Tibial nerve (tissue), 4 donors: ENCODE data around the gene TSFM. TPM values are rescaled to one million over a fixed set of nuclear protein-coding genes. Genes with fewer than 3 reads are reported as not detected.

Experiments
- DNase-seq, 2 donors: peaks; one replicate each; pipeline ENCODE4 v3.0.0-alpha.2; 2019; ENCODE audit warnings: low spot score in 2 of 2
- H3K27ac ChIP-seq, 4 donors: fragments of 200-600 bp; sonication (generic) in 3 of 4; one replicate each; pipeline ENCODE4 v1.5.1; 2017 to 2019; ENCODE audit warnings: mild to moderate bottlenecking in 1 of 4
- H3K27me3 ChIP-seq, 2 donors: fragments of 200-600 bp; sonication (generic) in 1 of 2; one replicate each; pipeline versions ENCODE4 v1.5.1 to v1.6.0; 2017 to 2019
- H3K36me3 ChIP-seq, 3 donors: fragments of 200-600 bp; sonication (generic); one replicate each; pipeline ENCODE4 v1.5.1; 2018 to 2019
- H3K4me1 ChIP-seq, 4 donors: fragments of 200-600 bp; sonication (generic) in 3 of 4; one replicate each; pipeline ENCODE4 v1.5.1; 2017 to 2019
- H3K4me3 ChIP-seq, 4 donors: fragments of 200-600 bp; sonication (generic) in 3 of 4; one replicate each; pipeline ENCODE4 v1.5.1; 2017 to 2019; ENCODE audit warnings: mild to moderate bottlenecking in 1 of 4, moderate library complexity in 1 of 4
- H3K9me3 ChIP-seq, 4 donors: fragments of 200-600 bp; sonication (generic) in 3 of 4; one replicate each; pipeline ENCODE4 v1.5.1; 2017 to 2019
- EP300 ChIP-seq, 2 donors: sonication (generic); formaldehyde crosslinking; IDR thresholded peaks; one replicate each; pipeline ENCODE4 v1.6.1; 2017; ENCODE audit warnings: antibody characterized with exemption in 2 of 2, mild to moderate bottlenecking in 1 of 2
- POLR2A ChIP-seq, 2 donors: fragments of 450-650 bp; IDR thresholded peaks; one replicate each; pipeline ENCODE4 v1.6.1; 2017; ENCODE audit warnings: antibody characterized with exemption in 2 of 2, mild to moderate bottlenecking in 2 of 2, moderate library complexity in 2 of 2
- WGBS, 2 donors: methylation state at CpG; one replicate each; pipeline ENCODE4 v1.1.5; 2018; 5-methylcytosine and 5-hydroxymethylcytosine counted together
- total RNA-seq, 4 donors: library from RNA; depleted of rRNA; stranded (reverse); fragments of >200 nt; gene quantifications; one replicate each; pipeline ENCODE4 v1.1.0, GENCODE V29; 2016
- TF ChIP-seq, protein P1 (sequence below), 5 experiments: fragments of 200-600 bp in 3 of 5; fragments of 450-650 bp in 2 of 5; sonication (generic) in 3 of 5; IDR thresholded peaks; one replicate each; pipeline ENCODE4 v1.5.1; 2016 to 2019; ENCODE audit warnings: antibody characterized with exemption in 5 of 5, mild to moderate bottlenecking in 3 of 5, moderate library complexity in 2 of 5

TSFM gene
- total RNA-seq, 4 donors from 2014 or later, result 13.5 to 23.2 (median 22.4) TPM

DNA sequence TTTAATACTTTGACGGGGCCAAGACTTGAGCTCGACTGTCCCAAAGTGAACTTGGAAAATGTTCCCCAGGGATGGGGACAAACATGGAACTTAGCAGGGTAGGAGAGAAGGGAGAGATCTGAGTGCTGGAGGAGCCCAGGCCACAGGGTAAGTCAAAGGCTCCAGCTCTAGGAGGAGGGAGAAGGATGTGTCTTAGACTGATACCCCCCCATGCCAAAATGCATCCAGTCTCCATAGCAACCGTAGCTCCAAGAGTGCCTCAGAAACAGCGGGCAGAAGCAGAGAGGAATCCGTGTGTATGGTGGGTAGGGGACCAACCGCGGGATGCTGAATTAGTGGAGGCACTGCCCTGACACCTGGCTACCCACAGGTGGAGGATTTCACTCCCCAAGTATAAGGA is 43.2 kb upstream of the TSFM start:
- DNase-seq, result no peak
- TF ChIP-seq, protein P1, sequence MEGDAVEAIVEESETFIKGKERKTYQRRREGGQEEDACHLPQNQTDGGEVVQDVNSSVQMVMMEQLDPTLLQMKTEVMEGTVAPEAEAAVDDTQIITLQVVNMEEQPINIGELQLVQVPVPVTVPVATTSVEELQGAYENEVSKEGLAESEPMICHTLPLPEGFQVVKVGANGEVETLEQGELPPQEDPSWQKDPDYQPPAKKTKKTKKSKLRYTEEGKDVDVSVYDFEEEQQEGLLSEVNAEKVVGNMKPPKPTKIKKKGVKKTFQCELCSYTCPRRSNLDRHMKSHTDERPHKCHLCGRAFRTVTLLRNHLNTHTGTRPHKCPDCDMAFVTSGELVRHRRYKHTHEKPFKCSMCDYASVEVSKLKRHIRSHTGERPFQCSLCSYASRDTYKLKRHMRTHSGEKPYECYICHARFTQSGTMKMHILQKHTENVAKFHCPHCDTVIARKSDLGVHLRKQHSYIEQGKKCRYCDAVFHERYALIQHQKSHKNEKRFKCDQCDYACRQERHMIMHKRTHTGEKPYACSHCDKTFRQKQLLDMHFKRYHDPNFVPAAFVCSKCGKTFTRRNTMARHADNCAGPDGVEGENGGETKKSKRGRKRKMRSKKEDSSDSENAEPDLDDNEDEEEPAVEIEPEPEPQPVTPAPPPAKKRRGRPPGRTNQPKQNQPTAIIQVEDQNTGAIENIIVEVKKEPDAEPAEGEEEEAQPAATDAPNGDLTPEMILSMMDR (IDR thresholded peaks at IDR 0.05), result no peak
- TF ChIP-seq EP300 (IDR thresholded peaks at IDR 0.05), result no peak
- TF ChIP-seq POLR2A (IDR thresholded peaks at IDR 0.05), result no peak
- Histone ChIP-seq H3K27me3 (peaks cover 7 to 69% of the 10 kb centered on the region in 2 donors), H3K27ac (no peak overlapping the region), H3K36me3 (no peaks in the 10 kb centered on the region), H3K9me3 (no peaks in the 10 kb centered on the region), H3K4me1 (peaks cover 0 to 53% (median 33%) of the 10 kb centered on the region in 4 donors), H3K4me3 (no peak overlapping the region)
- 15 to 30% methylated on average over 7 of the region's 7 CpGs for WGBS, 2 donors

DNA sequence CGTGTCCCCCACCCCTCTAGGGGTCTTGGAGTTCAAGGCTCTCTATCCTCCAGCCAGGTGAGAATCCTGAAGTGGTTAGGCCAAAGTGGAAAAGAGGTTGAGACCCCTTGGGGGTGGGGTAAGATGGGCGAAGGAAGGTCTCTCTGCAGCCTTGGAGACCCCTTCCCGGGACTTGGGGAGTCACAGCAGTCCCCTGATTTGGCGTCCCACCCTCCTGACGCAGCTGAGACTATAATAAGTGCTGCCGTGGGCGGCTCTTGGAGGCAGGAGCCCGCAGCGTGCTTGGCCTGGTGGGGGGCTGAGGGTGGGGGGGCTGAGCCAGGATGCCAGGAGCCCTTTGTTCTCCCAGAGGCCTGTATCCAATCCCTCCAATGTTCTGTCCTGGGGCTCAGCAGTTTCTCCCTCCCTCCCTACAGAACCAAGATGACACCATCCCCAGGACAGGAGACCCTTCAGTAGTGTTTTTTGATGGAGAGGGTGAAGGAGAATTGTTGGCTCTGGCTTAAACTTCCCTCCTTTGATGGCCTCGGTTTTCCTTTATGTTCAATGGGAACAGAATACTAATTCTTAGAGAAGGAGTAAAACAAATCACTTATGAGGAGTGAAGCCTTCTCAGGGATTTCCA is 42.6 kb upstream of the TSFM start:
- Histone ChIP-seq H3K36me3 (no peaks in the 10 kb centered on the region), H3K27me3 (peaks cover 7 to 63% of the 10 kb centered on the region in 2 donors), H3K4me1 (peaks cover 0 to 54% (median 33%) of the 10 kb centered on the region in 4 donors), H3K4me3 (no peak overlapping the region), H3K9me3 (no peaks in the 10 kb centered on the region), H3K27ac (no peak overlapping the region)
- TF ChIP-seq EP300 (IDR thresholded peaks at IDR 0.05) (no peak), POLR2A (IDR thresholded peaks at IDR 0.05) (no peak)
- TF ChIP-seq, protein P1 (IDR thresholded peaks at IDR 0.05), result no peak
- WGBS, 2 donors, result 31 to 41% methylated on average over 10 of the region's 10 CpGs
- no peak for DNase-seq

- no peak overlapping the region for H3K27ac ChIP-seq
- peaks cover 4 to 55% of the 10 kb centered on the region in 2 donors for H3K27me3 ChIP-seq
- peaks cover 0 to 52% (median 34%) of the 10 kb centered on the region in 4 donors for H3K4me1 ChIP-seq
- H3K4me3 ChIP-seq, result no peak overlapping the region
- DNase-seq, result no peak
- TF ChIP-seq EP300 (IDR thresholded peaks at IDR 0.05) (no peak), POLR2A (IDR thresholded peaks at IDR 0.05) (no peak)
- TF ChIP-seq, protein P1 (IDR thresholded peaks at IDR 0.05), result no peak
- 56 to 73% methylated on average over 5 of the region's 5 CpGs for WGBS, 2 donors
- no peaks in the 10 kb centered on the region for H3K36me3 ChIP-seq
- no peaks in the 10 kb centered on the region for H3K9me3 ChIP-seq
Observed at GRCh38 chr12:57740656-57741412, 41.8 kb upstream of the TSFM start.

DNA sequence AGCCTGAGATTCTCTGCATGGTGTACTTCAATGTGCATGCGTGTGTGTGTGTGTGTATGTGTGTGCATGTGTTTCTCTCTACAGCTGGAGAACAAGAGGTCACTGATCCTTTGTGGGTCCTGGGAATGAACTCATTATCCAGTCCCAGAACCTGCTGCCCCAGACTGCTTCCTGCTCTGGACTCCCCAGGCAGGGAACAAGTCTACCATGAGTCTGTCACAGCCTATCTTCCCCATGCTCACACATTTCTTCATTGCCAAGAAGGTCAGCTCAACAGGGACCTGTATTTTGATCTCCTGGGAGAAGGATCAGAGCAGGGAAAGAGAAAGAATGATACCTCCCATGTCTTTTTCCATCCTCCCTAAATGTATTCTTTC is 41.2 kb upstream of the TSFM start:
- no peak overlapping the region for H3K27ac ChIP-seq
- peaks cover 0 to 4% (median 0%) of the 10 kb centered on the region in 3 donors for H3K36me3 ChIP-seq
- H3K4me3 ChIP-seq, result peak overlapping the region in 2 of 4 donors; percentile 33 to 37
- whole genome bisulfite sequencing, 2 donors, result 47 to 50% methylated on average over 1 of the region's 1 CpG
- peaks cover 2 to 49% of the 10 kb centered on the region in 2 donors for H3K27me3 ChIP-seq
- TF ChIP-seq POLR2A (IDR thresholded peaks at IDR 0.05), result no peak
- TF ChIP-seq, protein P1 (IDR thresholded peaks at IDR 0.05), result no peak
- no peak for TF ChIP-seq EP300 (IDR thresholded peaks at IDR 0.05)
- DNase-seq, result no peak
- peaks cover 0 to 52% (median 30%) of the 10 kb centered on the region in 4 donors for H3K4me1 ChIP-seq
- no peaks in the 10 kb centered on the region for H3K9me3 ChIP-seq
